Stimulated activated CD4-positive, alpha-beta T cell treated with anti-CD3 and anti-CD28 coated beads, Interleukin-2, amount 100 ng/mL, for 24 hours (primary cell): ENCODE data around the gene ECI2.

Source experiments
- DNase-seq, 2 donors: peaks; one replicate each; pipeline ENCODE4 v3.0.0-alpha.2; 2020

Gene ECI2

DNA sequence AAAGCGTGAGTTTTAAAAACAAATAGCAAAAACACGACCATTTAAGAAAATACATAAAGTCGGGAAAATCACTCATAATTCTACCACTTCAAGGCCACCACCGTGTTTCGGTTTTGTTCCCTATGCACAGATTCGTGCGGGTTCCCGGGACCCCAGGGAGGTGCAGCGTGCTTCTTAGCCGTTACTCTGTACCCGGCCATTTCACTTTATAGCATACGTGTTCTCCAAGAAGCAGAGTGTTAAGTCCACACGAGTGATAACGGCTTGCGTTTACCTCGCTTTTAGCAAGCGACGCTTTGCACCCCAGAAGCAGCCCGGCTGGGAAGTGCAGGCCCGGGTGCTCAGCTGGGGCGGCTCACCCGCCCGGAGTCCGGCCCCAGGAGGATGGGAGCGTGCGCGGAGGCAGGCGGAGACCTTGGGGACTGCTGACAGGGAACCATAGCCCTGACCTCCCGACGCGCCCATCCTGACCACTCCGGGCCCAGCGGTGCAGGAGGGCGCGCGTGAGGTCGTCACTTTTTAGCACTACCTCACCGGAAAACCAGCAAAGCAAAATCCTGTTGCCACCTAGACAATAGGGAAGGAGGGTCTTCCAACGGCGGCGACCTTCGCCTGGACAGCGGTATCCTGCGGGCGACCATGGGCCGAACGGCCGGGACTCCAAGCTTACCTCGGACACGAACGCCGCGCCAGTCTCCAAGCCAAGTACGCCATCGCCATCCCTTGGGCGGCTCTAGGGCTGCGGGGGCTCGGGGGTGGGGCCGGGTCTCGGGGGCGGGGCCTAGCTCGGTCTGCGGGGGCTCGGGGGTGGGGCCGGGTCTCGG is at the start of gene ECI2:
Gene ECI2, minus strand, starts transcription at position 735 of the 824 bp plus-strand sequence. Its CDS starts 15 bp downstream, at position 720.
- DNase-seq: peak; percentile 55 to 57

- DNase-seq: no peak
Observed at GRCh38 chr6:4180652-4181255, 45.4 kb upstream of the ECI2 start.

DNA sequence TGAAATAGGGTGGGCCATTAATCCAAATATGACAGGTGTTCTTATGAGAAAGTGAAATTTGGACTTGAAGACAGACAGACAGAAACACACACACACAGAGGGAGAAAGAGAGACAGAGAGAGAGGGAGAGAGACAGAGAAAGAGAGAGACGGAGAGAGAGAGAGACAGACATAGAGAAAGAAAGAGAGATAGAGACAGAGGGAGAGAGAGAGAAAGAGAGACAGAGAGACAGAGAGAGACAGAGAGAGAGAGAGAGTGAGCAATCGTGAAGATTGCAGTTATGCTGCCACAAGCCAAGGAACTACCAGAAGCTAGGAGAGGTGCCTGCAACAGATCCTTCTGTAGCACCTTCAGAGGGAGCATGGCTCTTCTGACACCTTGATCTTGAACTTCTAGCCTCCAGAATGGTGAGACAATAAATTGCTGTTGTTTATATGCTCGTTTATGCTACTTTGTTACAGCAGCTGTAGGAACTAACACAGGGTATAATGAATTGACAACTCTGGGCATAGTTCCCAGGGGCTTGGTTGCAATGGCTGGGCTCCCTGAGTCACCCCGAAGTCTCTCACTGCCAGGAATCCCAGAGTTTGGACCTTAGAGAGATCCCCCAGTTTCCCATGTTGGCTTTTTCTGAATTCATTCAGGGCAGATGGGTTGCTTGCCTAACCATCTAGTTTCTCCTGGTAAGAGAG is 44.7 kb upstream of the ECI2 start:
- no peak for DNase-seq

GRCh38 chr6:4178737-4179333 is 43.5 kb upstream of the ECI2 start:
- no peak for DNase-seq

DNA sequence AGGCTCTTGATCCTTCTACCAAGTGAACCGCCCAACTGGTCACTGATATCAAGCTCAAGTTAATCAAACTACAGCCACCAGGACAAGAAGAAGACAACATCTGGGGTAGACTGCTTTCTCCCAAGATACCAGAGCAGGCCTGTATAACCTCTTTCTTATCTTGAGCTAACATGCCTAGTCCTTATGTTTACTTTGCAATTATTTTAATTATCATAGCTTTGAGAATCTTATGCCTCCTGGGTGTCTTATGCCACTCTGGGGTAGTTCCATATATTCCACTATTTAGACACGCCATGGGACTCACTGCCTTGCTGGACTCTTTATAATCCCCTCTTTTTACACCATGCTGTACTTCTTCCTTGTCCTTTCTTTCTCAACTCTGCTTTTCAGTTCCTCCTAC is 41.5 kb upstream of the ECI2 start:
- DNase-seq: no peak

DNA sequence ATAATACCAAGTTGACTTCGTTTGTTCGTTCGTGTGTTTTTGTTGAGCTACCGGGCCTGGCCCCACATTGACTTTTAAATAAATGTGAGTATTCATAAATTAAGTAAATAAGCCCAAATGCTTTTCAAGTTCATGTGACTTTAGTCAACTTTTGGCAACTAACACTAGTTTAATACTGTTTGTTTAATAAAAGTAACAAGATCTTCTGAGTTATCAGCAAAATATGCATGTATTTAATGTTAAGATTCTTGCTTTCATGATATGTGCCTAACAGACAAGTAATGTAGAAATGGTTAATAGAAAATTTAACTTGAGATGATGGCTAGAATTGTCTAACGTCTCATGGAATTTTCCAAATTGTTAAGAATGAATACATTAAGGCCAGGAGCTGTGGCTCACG is 38.7 kb upstream of the ECI2 start:
- no peak for DNase-seq

DNA sequence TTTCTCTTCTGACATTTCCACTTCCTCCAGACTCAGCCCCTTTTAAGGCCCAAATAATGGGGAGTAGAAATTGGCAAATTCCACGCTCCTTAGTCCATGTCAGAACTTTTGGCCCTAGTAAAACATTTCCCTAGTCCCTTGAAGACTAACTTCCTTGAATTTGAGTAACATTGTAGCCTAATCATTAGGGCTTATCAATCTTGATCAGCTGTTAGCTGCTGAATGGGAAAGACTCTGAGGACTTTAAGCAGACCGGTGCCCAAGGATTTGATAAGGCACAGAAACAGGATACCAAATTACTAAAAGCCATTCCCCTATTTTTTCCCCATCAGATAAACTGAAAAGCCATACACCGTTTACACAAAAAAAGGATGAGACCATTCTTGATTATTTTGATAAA is 37.0 kb upstream of the ECI2 start:
- no peak for DNase-seq

DNA sequence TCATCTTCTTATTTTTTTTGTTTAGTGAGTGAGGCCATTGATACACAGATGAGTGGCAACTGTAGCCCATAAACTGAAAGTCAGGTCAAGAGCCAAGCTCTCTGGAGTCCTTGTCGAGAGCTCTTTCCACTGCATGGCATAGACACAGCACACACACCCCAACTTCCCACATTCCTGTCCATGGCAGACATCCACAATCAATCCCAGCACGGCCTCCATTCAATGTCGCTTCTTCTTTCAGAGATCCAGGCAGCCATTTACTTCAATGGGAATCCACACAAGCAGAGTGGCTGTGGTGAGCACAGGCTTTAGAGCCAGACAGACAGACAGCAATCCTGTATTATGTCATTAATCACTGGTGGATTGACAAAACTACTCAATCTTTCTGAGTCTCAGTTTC is 34.9 kb upstream of the ECI2 start:
- no peak for DNase-seq

DNA sequence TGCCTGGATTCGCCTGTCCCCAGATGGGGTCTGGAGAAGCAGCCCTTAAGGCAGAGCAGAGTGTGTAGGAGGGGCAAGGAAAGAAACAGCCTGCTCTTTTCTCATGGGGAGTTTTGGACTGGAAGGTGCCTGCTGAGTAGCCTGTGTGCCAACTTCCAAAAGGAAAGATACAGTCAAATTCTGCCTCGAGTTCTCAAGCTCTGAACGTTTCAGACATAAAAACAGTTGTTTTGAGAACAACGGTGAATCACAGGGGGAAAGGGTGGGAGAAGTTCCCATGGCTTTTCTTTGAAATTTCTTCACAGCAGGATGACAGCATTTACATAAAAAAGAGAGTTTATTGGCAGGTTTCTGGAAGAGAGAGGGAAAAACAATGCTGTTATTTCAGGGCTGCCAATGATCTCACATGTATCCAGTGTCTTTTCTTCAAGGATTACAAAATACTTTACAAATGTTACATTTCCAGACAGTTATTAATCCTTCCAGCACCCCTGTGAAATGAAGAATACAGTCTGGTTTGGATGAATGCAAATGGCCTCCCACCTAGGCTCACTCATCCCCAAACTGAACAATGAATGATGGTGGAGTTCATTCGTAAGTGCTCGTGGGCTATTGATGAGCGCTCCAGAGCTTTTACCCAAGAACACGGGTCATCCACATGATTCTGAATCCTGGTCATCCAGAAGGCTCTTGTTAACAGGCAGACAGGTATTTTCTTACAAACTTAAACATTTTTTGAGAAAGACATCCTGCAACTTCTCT is 33.8 kb upstream of the ECI2 start:
- no peak for DNase-seq

- no peak for DNase-seq
Observed at GRCh38 chr6:4167833-4168232, 32.5 kb upstream of the ECI2 start.

DNA sequence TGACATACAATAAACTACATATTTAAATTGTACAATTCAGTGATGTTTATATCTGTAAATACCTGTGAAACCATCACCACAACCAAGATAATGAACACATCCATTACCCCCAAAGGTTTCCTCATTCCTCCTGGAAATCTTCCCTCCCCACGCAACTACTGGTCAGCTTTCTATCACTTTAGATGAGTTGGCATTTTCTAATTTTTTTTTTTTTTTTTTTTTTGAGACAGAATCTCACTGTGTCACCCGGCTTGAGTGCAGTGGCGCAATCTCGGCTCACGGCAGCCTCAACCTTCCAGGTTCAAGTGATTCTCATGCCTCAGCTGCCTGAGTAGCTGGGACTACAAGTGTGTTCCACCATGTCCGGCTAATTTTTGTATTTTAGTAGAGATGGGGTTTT is 31.7 kb upstream of the ECI2 start:
- DNase-seq: no peak

- DNase-seq: no peak
Observed at GRCh38 chr6:4164456-4164855, 29.1 kb upstream of the ECI2 start.

- no peak for DNase-seq
Observed at GRCh38 chr6:4164117-4164442, 28.7 kb upstream of the ECI2 start.

- no peak for DNase-seq
Observed at GRCh38 chr6:4163408-4164116, 28.2 kb upstream of the ECI2 start.

DNA sequence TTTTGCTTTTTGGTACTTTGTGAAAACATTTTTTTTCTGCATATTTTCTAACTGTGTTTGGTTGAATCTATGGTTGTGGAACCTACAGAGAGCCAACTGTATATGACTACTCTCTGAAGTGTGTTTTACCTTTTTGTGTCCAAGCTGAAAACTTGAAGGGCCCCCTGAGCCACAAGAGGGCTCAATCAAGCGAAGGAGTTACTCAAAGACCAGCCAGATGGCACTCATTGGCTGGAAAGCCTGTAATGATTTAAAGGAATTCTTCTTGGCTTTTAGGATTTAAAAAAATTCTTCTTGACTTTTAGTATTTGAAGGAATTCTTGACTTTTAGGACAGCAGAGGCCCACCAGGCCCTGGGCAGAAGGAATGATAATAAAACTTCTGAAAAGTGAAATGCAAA is 27.0 kb upstream of the ECI2 start:
- DNase-seq: no peak

DNA sequence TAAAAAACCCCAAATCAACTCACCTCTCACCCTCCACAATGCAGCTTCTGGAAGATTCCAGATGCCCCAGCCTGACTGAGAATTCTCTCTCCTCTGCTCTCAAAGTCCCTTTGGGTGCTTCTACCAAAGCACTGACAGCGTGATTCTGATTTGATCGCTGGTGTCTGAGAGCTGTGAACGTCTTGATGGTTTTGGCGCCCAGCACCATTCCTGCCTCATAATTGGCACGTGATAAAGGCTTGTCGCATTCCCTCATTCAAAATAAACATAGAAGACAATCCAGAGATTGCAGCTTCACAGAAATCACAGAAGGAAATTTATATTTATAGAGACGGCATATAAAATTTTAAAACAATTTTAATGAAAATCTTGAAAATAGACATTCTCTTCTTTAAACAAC is 24.1 kb upstream of the ECI2 start:
- no peak for DNase-seq

- DNase-seq: no peak
Observed at GRCh38 chr6:4157506-4157905, 22.1 kb upstream of the ECI2 start.

DNA sequence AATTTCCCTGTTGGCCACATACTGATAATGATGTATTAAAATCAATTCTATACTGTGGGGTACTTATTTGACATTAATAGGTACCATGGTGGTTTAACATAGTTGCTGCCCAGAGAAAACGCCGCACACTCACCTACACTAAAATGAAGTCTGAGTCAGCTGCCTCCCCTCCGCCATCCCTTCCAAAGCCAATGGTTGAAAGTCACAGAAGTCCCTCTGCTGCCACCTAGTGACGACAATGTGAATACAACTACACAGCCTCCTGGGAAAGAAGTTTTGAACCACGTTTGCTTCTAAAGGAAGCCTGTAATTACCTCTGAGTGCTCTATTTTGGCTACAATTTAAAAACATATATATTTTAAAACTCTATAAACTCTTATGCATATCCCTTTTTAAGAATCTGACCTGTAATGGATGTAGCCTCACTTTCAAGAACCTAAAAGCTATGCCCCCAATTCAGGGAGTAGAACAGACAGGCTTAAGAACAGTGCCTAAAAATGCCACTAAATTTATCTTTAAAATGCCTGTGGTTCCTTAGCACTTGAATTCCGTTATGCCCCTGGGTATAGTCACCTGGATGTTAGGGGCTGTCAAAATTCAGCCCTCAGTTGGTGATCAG is 20.6 kb upstream of the ECI2 start:
- peak; percentile 75 to 84 for DNase-seq

- DNase-seq: peak in 1 of 2 donors; percentile 12
Observed at GRCh38 chr6:4153514-4153985, 18.2 kb upstream of the ECI2 start.

DNA sequence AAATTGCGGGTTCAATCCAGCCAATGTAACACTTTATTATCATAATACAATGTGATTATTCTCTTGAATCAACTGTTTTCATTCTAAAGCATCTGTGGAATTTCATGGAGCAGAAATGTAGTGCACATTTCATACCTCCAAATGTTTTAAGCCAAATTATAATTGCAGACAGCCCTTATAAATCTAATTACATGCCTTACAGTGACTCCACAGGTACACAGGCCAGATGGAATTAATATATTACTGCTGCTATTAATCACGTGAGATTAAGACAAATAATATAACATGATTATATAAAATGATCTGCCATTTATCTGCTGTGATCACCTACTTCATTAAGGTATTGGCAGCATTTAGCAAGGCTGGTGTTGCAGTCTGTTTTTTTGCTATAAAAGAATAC is 9.7 kb upstream of the ECI2 start:
- no peak for DNase-seq

DNA sequence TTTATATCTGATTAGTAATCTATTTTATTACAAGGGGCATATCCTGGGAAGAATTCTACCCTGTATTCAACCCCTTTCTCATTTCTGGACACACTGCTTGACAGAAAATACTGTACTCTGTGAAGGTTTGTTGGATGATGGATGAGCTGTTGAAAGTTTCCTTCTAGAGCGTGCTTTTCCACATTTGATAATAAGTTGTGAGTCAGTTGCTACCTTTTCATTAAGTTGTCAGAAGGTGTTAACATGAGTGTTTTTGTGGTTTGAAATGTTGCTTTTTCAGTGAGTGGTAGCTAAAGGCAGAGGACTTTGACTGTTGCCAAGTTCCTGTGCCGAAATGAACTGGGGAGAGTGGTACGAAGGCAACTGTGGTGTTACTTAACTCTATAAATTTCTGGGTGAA is 3.9 kb upstream of the ECI2 start:
- no peak for DNase-seq

- no peak for DNase-seq
Observed at GRCh38 chr6:4138186-4138585, 2.8 kb upstream of the ECI2 start.
